Neural cell (in vitro differentiated cells): ENCODE results near the gene BLM.

ENCODE experiments used
- CTCF ChIP-seq: fragments of 450-650 bp; IDR thresholded peaks from 2 replicates; pipeline ENCODE4 v1.5.1; 2014; ENCODE audit warnings: antibody characterized with exemption, mild to moderate bottlenecking, moderate library complexity; ENCODE audit not compliant: poor library complexity, severe bottlenecking
- EP300 ChIP-seq: fragments of 450-650 bp; conservative IDR thresholded peaks from 2 replicates; pipeline ENCODE4 v1.6.1; 2014; ENCODE audit warnings: antibody characterized with exemption, mild to moderate bottlenecking, moderate library complexity; ENCODE audit not compliant: poor library complexity, severe bottlenecking
- EZH2 ChIP-seq: fragments of 200-600, 300-800 bp; shearing (Covaris generic), sonication (generic); IDR thresholded peaks from 2 replicates; pipeline ENCODE4 v1.6.1; 2014; ENCODE audit warnings: antibody characterized with exemption, low read length, borderline replicate concordance, mild to moderate bottlenecking; ENCODE audit not compliant: insufficient read depth, poor library complexity, severe bottlenecking
- POLR2AphosphoS5 ChIP-seq: IDR thresholded peaks from 2 replicates; pipeline ENCODE4 v1.6.1; 2012
- REST ChIP-seq: IDR thresholded peaks from 2 replicates; pipeline ENCODE4 v1.6.1; 2012; ENCODE audit warnings: borderline replicate concordance
- SMC3 ChIP-seq: fragments of 450-650 bp; conservative IDR thresholded peaks from 2 replicates; pipeline ENCODE4 v1.6.1; 2014; ENCODE audit warnings: antibody characterized with exemption, mild to moderate bottlenecking, moderate library complexity; ENCODE audit not compliant: poor library complexity
- TAF1 ChIP-seq: IDR thresholded peaks from 2 replicates; pipeline ENCODE4 v1.6.1; 2012; ENCODE audit warnings: low read depth

- TF ChIP-seq CTCF (no peak), TAF1 (no peak), POLR2AphosphoS5 (no peak), SMC3 (no peak), EP300 (no peak), EZH2 (no peak), REST (no peak)
Measured at GRCh38 chr15:90838139-90838538, 121.0 kb downstream of the BLM start.
